GM23338 (cell line): ENCODE measurements around the gene RSPH1. TPM values are rescaled to one million over a fixed set of nuclear protein-coding genes. Genes with fewer than 3 reads are reported as not detected.

Source experiments
- ATAC-seq: fragments of 200-7000 bp; cut with Tn5 transposase; 3 replicates; pipeline ENCODE4 v1.9.1; 2020
- DNase-seq: peaks from one replicate; pipeline ENCODE4 v3.0.0-alpha.2; 2015; ENCODE audit warnings: low spot score
- H2AFZ ChIP-seq: fragments of 200-600 bp; sonication (generic); 2 replicates; pipeline ENCODE4 v1.8.0; 2016; ENCODE audit warnings: antibody characterized with exemption, mild to moderate bottlenecking, moderate library complexity
- H3F3A ChIP-seq: fragments of 200-600 bp; sonication (generic); replicated peaks from 2 replicates; pipeline ENCODE4 v1.8.0; 2017; ENCODE audit warnings: antibody characterized with exemption, mixed run types, low read depth
- H3K27ac ChIP-seq: fragments of 200-600 bp; sonication (generic); 2 replicates; pipeline ENCODE4 v1.6.1; 2016; ENCODE audit warnings: low read depth
- H3K27me3 ChIP-seq: fragments of 200-600 bp; sonication (generic); 2 replicates; pipeline ENCODE4 v1.8.0; 2016; ENCODE audit warnings: mild to moderate bottlenecking, mixed run types, moderate library complexity; ENCODE audit not compliant: insufficient read depth
- H3K36me3 ChIP-seq: fragments of 200-600 bp; sonication (generic); 2 replicates; pipeline ENCODE4 v1.8.0; 2016; ENCODE audit warnings: mild to moderate bottlenecking; ENCODE audit not compliant: insufficient read depth
- H3K4me1 ChIP-seq: fragments of 200-600 bp; sonication (generic); 2 replicates; pipeline ENCODE4 v1.8.0; 2016; ENCODE audit warnings: mild to moderate bottlenecking, moderate library complexity; ENCODE audit not compliant: insufficient read depth
- H3K4me2 ChIP-seq: fragments of 200-600 bp; sonication (generic); 2 replicates; pipeline ENCODE4 v1.7.1; 2017; ENCODE audit warnings: mixed run types
- H3K4me3 ChIP-seq: fragments of 200-600 bp; sonication (generic); 2 replicates; pipeline ENCODE4 v1.6.1; 2016; ENCODE audit warnings: mixed run types
- H3K79me2 ChIP-seq: fragments of 200-600 bp; sonication (generic); replicated peaks from 2 replicates; pipeline ENCODE4 v1.8.0; 2017; ENCODE audit warnings: mild to moderate bottlenecking; ENCODE audit not compliant: insufficient read depth
- H3K9me2 ChIP-seq: fragments of 200-600 bp; sonication (generic); 2 replicates; pipeline ENCODE4 v1.8.0; 2017; ENCODE audit not compliant: insufficient read depth
- H4K20me1 ChIP-seq: fragments of 200-600 bp; sonication (generic); replicated peaks from 2 replicates; pipeline ENCODE4 v1.8.0; 2017; ENCODE audit warnings: mild to moderate bottlenecking; ENCODE audit not compliant: insufficient read depth
- H3K27ac Mint-ChIP-seq: 2 replicates; pipeline ENCODE4 v1.8.0; 2020; ENCODE audit warnings: inconsistent platforms, mild to moderate bottlenecking, moderate library complexity, mixed read lengths
- H3K27me3 Mint-ChIP-seq: 3 replicates; pipeline ENCODE4 v1.8.0; 2022; ENCODE audit warnings: low read depth, mild to moderate bottlenecking, moderate library complexity, mixed read lengths, inconsistent platforms; ENCODE audit not compliant: insufficient read depth, poor library complexity
- H3K36me3 Mint-ChIP-seq: 3 replicates; pipeline ENCODE4 v1.8.0; 2021; ENCODE audit warnings: low read depth, mild to moderate bottlenecking, inconsistent platforms, moderate library complexity, mixed read lengths
- H3K4me1 Mint-ChIP-seq: 3 replicates; pipeline ENCODE4 v1.8.0; 2020; ENCODE audit warnings: mild to moderate bottlenecking, inconsistent platforms, mixed read lengths
- H3K4me3 Mint-ChIP-seq: 3 replicates; pipeline ENCODE4 v1.8.0; 2021; ENCODE audit warnings: moderate library complexity, mild to moderate bottlenecking, inconsistent platforms, mixed read lengths
- H3K9me3 Mint-ChIP-seq: 3 replicates; pipeline ENCODE4 v1.8.0; 2020; ENCODE audit warnings: moderate library complexity, mild to moderate bottlenecking, inconsistent platforms, mixed read lengths
- CREB1 ChIP-seq: fragments of 250-450 bp; sonication (Bioruptor Pico); IDR thresholded peaks from 2 replicates; pipeline ENCODE4 v1.5.0; 2020; ENCODE audit warnings: low read depth, mild to moderate bottlenecking, moderate library complexity
- EZH2 ChIP-seq: fragments of 200-600 bp; sonication (generic); IDR thresholded peaks from one replicate; pipeline ENCODE4 v1.8.0; 2017; ENCODE audit warnings: antibody characterized with exemption, mild to moderate bottlenecking, low read depth; ENCODE audit not compliant: unreplicated experiment
- EZH2phosphoT487 ChIP-seq: fragments of 200-600 bp; sonication (generic); IDR thresholded peaks from one replicate; pipeline ENCODE4 v1.8.1; 2018; ENCODE audit warnings: antibody characterized with exemption; ENCODE audit not compliant: unreplicated experiment
- JUNB ChIP-seq: IDR thresholded peaks from one replicate; pipeline ENCODE4 v1.6.1; 2016; ENCODE audit warnings: antibody characterized with exemption; ENCODE audit not compliant: unreplicated experiment
- POLR2AphosphoS5 ChIP-seq: IDR thresholded peaks from 2 replicates; pipeline ENCODE4 v1.6.1; 2016; ENCODE audit warnings: antibody characterized with exemption, low read depth
- ZNF114 ChIP-seq: fragments of 250-450 bp; sonication (Bioruptor Pico); IDR thresholded peaks from 2 replicates; pipeline ENCODE4 v1.5.0; 2020; ENCODE audit warnings: mild to moderate bottlenecking, moderate library complexity
- polyA plus RNA-seq: library from polyadenylated mRNA; unstranded; fragments of >200 nt; fragmentation: Nextera tagmentation; extraction: Ambion mirVana; gene quantifications from 2 replicates; pipeline ENCODE4 v1.2.1, GENCODE V29; 2016
- total RNA-seq: library from RNA; depleted of rRNA; stranded (reverse); fragments of >200 nt; shearing (Covaris generic); gene quantifications from 2 replicates; pipeline ENCODE4 v1.2.3, GENCODE V29; 2014
- TF ChIP-seq, protein P1 (sequence below), 2 experiments: fragments of 200-600 bp in 1 of 2; sonication (generic) in 1 of 2; conservative IDR thresholded peaks; 2 replicates each; pipeline versions ENCODE4 v1.5.1 to v1.6.1; 2016 to 2017; ENCODE audit warnings: antibody characterized with exemption in 2 of 2, low read depth in 2 of 2, mild to moderate bottlenecking in 2 of 2, moderate library complexity in 1 of 2
- TF ChIP-seq, protein P2 (sequence below): IDR thresholded peaks from 2 replicates; pipeline ENCODE4 v1.6.1; 2016; ENCODE audit warnings: antibody characterized with exemption
- TF ChIP-seq, protein P3 (sequence below): IDR thresholded peaks from one replicate; pipeline ENCODE4 v1.6.1; 2018; ENCODE audit warnings: antibody characterized with exemption; ENCODE audit not compliant: unreplicated experiment
- TF ChIP-seq, protein P4 (sequence below): fragments of 250-450 bp; sonication (Bioruptor Pico); IDR thresholded peaks from 2 replicates; pipeline ENCODE4 v1.5.0; 2020; ENCODE audit warnings: mild to moderate bottlenecking, moderate library complexity

Gene RSPH1
- total and polyA plus RNA-seq, 2 experiments from 2014 or later, result 0.23 TPM; not detected in 1

DNA sequence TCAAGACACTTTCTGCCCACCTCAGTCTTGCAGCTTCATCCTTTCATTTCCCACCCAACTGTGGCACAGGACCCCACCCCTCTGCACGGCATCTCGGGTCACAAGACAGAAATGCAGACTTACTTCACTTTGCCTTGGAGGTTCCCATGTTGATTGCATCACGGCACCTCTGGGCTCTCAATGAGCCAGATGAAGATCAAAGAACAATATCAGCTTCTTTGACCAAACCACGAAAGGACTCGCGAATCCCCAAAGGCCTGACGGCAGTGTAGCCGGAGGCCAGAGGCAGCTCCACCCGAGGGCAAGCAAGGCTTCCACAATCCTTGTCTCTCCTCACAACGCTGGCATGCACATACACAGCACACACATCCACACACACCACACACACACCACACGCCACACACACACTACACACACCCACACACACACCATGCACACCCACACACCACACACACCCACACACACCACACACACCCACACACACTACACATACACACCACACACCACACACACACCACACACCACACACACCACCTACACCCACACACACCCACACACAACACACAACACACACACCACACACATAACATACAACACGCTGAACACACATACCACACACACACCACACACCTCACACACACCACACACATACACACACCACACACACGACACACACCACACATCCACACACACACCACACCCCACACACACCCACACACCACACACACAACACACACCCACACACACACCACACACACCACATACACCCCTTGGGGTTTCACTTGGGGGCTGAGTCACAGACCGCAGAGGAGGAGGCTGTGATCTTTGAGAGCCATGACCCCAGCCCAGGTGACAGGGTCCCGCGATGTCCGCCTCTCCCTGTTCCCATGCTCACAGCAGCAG lies 56.5 kb downstream of the RSPH1 start:
- H3K79me2 ChIP-seq, result no peaks in the 10 kb centered on the region
- H3F3A ChIP-seq, result no peaks in the 10 kb centered on the region
- DNase-seq, result no peak
- ATAC-seq, result no peak
- no peak overlapping the region for H2AFZ ChIP-seq
- Mint-ChIP-seq H3K9me3 (peaks cover 4% of the 10 kb centered on the region; the same call in 2 of the 3 replicates), H3K27ac (no peak overlapping the region), H3K4me3 (no peak overlapping the region), H3K27me3 (peaks cover 5% of the 10 kb centered on the region), H3K36me3 (no peaks in the 10 kb centered on the region), H3K4me1 (0 out of 3 replicates have a peak, but pooled peaks cover 2% of the 10 kb centered on the region)
- H4K20me1 ChIP-seq, result no peaks in the 10 kb centered on the region
- no peak overlapping the region for H3K4me3 ChIP-seq
- no peak for TF ChIP-seq CREB1 (CRISPR knock-in tag)
- TF ChIP-seq, protein P1, sequence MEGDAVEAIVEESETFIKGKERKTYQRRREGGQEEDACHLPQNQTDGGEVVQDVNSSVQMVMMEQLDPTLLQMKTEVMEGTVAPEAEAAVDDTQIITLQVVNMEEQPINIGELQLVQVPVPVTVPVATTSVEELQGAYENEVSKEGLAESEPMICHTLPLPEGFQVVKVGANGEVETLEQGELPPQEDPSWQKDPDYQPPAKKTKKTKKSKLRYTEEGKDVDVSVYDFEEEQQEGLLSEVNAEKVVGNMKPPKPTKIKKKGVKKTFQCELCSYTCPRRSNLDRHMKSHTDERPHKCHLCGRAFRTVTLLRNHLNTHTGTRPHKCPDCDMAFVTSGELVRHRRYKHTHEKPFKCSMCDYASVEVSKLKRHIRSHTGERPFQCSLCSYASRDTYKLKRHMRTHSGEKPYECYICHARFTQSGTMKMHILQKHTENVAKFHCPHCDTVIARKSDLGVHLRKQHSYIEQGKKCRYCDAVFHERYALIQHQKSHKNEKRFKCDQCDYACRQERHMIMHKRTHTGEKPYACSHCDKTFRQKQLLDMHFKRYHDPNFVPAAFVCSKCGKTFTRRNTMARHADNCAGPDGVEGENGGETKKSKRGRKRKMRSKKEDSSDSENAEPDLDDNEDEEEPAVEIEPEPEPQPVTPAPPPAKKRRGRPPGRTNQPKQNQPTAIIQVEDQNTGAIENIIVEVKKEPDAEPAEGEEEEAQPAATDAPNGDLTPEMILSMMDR (conservative IDR thresholded peaks at IDR 0.05; ENCODE audit: low read depth in 2 of 2), result no peak
- no peak for TF ChIP-seq POLR2AphosphoS5
- no peak for TF ChIP-seq ZNF114 (CRISPR knock-in tag)
- no peak for TF ChIP-seq EZH2phosphoT487
- TF ChIP-seq, protein P2, sequence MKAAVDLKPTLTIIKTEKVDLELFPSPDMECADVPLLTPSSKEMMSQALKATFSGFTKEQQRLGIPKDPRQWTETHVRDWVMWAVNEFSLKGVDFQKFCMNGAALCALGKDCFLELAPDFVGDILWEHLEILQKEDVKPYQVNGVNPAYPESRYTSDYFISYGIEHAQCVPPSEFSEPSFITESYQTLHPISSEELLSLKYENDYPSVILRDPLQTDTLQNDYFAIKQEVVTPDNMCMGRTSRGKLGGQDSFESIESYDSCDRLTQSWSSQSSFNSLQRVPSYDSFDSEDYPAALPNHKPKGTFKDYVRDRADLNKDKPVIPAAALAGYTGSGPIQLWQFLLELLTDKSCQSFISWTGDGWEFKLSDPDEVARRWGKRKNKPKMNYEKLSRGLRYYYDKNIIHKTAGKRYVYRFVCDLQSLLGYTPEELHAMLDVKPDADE, result no peak
- TF ChIP-seq, protein P3, sequence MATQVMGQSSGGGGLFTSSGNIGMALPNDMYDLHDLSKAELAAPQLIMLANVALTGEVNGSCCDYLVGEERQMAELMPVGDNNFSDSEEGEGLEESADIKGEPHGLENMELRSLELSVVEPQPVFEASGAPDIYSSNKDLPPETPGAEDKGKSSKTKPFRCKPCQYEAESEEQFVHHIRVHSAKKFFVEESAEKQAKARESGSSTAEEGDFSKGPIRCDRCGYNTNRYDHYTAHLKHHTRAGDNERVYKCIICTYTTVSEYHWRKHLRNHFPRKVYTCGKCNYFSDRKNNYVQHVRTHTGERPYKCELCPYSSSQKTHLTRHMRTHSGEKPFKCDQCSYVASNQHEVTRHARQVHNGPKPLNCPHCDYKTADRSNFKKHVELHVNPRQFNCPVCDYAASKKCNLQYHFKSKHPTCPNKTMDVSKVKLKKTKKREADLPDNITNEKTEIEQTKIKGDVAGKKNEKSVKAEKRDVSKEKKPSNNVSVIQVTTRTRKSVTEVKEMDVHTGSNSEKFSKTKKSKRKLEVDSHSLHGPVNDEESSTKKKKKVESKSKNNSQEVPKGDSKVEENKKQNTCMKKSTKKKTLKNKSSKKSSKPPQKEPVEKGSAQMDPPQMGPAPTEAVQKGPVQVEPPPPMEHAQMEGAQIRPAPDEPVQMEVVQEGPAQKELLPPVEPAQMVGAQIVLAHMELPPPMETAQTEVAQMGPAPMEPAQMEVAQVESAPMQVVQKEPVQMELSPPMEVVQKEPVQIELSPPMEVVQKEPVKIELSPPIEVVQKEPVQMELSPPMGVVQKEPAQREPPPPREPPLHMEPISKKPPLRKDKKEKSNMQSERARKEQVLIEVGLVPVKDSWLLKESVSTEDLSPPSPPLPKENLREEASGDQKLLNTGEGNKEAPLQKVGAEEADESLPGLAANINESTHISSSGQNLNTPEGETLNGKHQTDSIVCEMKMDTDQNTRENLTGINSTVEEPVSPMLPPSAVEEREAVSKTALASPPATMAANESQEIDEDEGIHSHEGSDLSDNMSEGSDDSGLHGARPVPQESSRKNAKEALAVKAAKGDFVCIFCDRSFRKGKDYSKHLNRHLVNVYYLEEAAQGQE, result no peak
- no peak for TF ChIP-seq EZH2
- TF ChIP-seq JUNB, result no peak
- TF ChIP-seq, protein P4, sequence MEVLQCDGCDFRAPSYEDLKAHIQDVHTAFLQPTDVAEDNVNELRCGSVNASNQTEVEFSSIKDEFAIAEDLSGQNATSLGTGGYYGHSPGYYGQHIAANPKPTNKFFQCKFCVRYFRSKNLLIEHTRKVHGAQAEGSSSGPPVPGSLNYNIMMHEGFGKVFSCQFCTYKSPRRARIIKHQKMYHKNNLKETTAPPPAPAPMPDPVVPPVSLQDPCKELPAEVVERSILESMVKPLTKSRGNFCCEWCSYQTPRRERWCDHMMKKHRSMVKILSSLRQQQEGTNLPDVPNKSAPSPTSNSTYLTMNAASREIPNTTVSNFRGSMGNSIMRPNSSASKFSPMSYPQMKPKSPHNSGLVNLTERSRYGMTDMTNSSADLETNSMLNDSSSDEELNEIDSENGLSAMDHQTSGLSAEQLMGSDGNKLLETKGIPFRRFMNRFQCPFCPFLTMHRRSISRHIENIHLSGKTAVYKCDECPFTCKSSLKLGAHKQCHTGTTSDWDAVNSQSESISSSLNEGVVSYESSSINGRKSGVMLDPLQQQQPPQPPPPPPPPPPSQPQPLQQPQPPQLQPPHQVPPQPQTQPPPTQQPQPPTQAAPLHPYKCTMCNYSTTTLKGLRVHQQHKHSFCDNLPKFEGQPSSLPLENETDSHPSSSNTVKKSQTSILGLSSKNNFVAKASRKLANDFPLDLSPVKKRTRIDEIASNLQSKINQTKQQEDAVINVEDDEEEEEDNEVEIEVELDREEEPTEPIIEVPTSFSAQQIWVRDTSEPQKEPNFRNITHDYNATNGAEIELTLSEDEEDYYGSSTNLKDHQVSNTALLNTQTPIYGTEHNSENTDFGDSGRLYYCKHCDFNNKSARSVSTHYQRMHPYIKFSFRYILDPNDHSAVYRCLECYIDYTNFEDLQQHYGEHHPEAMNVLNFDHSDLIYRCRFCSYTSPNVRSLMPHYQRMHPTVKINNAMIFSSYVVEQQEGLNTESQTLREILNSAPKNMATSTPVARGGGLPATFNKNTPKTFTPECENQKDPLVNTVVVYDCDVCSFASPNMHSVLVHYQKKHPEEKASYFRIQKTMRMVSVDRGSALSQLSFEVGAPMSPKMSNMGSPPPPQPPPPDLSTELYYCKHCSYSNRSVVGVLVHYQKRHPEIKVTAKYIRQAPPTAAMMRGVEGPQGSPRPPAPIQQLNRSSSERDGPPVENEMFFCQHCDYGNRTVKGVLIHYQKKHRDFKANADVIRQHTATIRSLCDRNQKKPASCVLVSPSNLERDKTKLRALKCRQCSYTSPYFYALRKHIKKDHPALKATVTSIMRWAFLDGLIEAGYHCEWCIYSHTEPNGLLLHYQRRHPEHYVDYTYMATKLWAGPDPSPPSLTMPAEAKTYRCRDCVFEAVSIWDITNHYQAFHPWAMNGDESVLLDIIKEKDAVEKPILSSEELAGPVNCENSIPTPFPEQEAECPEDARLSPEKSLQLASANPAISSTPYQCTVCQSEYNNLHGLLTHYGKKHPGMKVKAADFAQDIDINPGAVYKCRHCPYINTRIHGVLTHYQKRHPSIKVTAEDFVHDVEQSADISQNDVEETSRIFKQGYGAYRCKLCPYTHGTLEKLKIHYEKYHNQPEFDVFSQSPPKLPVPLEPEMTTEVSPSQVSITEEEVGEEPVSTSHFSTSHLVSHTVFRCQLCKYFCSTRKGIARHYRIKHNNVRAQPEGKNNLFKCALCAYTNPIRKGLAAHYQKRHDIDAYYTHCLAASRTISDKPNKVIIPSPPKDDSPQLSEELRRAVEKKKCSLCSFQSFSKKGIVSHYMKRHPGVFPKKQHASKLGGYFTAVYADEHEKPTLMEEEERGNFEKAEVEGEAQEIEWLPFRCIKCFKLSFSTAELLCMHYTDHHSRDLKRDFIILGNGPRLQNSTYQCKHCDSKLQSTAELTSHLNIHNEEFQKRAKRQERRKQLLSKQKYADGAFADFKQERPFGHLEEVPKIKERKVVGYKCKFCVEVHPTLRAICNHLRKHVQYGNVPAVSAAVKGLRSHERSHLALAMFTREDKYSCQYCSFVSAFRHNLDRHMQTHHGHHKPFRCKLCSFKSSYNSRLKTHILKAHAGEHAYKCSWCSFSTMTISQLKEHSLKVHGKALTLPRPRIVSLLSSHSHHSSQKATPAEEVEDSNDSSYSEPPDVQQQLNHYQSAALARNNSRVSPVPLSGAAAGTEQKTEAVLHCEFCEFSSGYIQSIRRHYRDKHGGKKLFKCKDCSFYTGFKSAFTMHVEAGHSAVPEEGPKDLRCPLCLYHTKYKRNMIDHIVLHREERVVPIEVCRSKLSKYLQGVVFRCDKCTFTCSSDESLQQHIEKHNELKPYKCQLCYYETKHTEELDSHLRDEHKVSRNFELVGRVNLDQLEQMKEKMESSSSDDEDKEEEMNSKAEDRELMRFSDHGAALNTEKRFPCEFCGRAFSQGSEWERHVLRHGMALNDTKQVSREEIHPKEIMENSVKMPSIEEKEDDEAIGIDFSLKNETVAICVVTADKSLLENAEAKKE (CRISPR knock-in tag), result no peak
- no peaks in the 10 kb centered on the region for H3K36me3 ChIP-seq
- H3K27me3 ChIP-seq, result no peaks in the 10 kb centered on the region
- no peak overlapping the region for H3K4me2 ChIP-seq
- H3K27ac ChIP-seq, result no peak overlapping the region
- H3K9me2 ChIP-seq, result no peaks in the 10 kb centered on the region
- no peaks in the 10 kb centered on the region for H3K4me1 ChIP-seq
